Thymus (tissue), 11 donors: Measurements from ENCODE around the gene RXRA. TPM values are rescaled to one million over a fixed set of nuclear protein-coding genes. Genes with fewer than 3 reads are reported as not detected.

Experiments used
- DNase-seq, 9 donors: peaks; one replicate each; pipeline ENCODE4 v3.0.0-alpha.2; 2013; ENCODE audit warnings: low spot score in 9 of 9, low read depth in 6 of 9, missing footprints in 1 of 9
- H3K27ac ChIP-seq, 2 donors: one replicate each; pipeline ENCODE4 v1.5.1; 2013; ENCODE audit warnings: control low read depth in 1 of 2, low read depth in 1 of 2, low read length in 1 of 2, mild to moderate bottlenecking in 1 of 2, moderate library complexity in 1 of 2
- H3K27me3 ChIP-seq, 2 donors: one replicate each; pipeline ENCODE4 v1.5.1; 2013; ENCODE audit warnings: low read length in 1 of 2; ENCODE audit not compliant: control insufficient read depth in 2 of 2, insufficient read depth in 1 of 2
- H3K36me3 ChIP-seq, 2 donors: one replicate each; pipeline ENCODE4 v1.5.1; 2013; ENCODE audit warnings: low read length in 1 of 2, mild to moderate bottlenecking in 1 of 2, moderate library complexity in 1 of 2; ENCODE audit not compliant: control insufficient read depth in 2 of 2, insufficient read depth in 2 of 2
- H3K4me1 ChIP-seq, 2 donors: one replicate each; pipeline ENCODE4 v1.5.1; 2013; ENCODE audit warnings: low read length in 2 of 2; ENCODE audit not compliant: control insufficient read depth in 2 of 2, insufficient read depth in 2 of 2
- H3K4me3 ChIP-seq, 2 donors: one replicate each; pipeline ENCODE4 v1.5.1; 2013; ENCODE audit warnings: low read length in 2 of 2, control low read depth in 1 of 2, mild to moderate bottlenecking in 1 of 2
- H3K9me3 ChIP-seq, 2 donors: one replicate each; pipeline ENCODE4 v1.5.1; 2013; ENCODE audit warnings: low read length in 1 of 2, mild to moderate bottlenecking in 1 of 2; ENCODE audit not compliant: control insufficient read depth in 2 of 2, insufficient read depth in 1 of 2
- WGBS: extraction: QIAGEN DNeasy Blood & Tissue Kit; methylation state at CpG from one replicate; pipeline ENCODE4 v1.1.7; 2013; 5-methylcytosine and 5-hydroxymethylcytosine counted together
- polyA plus RNA-seq: library from polyadenylated mRNA; stranded (reverse); fragments of 200-250 nt; gene quantifications from one replicate; pipeline ENCODE4 v1.2.3, GENCODE V29; 2013
- total RNA-seq: library from RNA; stranded (reverse); fragments of 120-200 nt; gene quantifications from one replicate; pipeline ENCODE4 v1.2.4, GENCODE V29; 2013
- donor health status: healthy.

Gene RXRA
- total and polyA plus RNA-seq, 2 donors: 7.0 to 20.4 TPM

- 95% methylated on average over 22 of the region's 22 CpGs for WGBS
- no peaks in the 10 kb centered on the region for H3K36me3 ChIP-seq
- H3K27me3 ChIP-seq: peaks cover 10 to 37% of the 10 kb centered on the region in 2 donors
- H3K4me1 ChIP-seq: peaks cover 0 to 11% of the 10 kb centered on the region in 2 donors
- no peak for DNase-seq
- no peaks in the 10 kb centered on the region for H3K9me3 ChIP-seq
- H3K4me3 ChIP-seq: no peak overlapping the region
- H3K27ac ChIP-seq: no peak overlapping the region
Measured at GRCh38 chr9:134320126-134320867, 6.0 kb upstream of the RXRA start.

DNA sequence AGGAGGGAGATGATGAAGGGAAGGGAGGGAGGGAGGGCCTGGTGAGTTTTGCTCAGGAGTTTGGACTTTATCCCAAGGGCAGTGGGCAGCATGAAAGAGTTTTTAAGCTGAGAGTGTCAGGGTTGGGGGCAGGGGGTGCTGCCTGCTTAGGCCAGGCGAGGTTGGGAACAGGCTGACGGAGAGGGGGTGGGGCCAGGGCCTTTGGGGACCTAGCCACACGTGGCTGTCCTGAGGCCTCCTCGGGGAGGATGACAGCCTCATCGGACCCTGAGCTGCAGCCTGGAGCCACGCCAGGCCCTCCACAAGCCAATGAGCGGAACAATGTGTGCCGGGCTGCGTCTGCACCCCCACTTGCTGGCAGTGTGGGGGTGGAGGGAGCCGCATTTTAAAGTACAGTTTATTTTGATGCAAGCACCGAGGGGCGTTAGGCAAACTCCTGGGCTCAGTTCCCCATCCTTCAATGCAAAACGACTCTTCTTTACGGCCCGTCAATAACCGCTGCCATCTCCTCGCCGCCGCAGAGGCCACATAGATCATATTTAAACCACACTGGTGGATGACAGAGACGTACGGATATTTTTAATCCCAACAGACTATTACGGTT is 5.3 kb upstream of the RXRA start:
- H3K27ac ChIP-seq: no peak overlapping the region
- no peak overlapping the region for H3K4me3 ChIP-seq
- H3K9me3 ChIP-seq: no peaks in the 10 kb centered on the region
- no peak for DNase-seq
- H3K4me1 ChIP-seq: peaks cover 0 to 13% of the 10 kb centered on the region in 2 donors
- 92% methylated on average over 22 of the region's 22 CpGs for WGBS
- peaks cover 17 to 41% of the 10 kb centered on the region in 2 donors for H3K27me3 ChIP-seq
- H3K36me3 ChIP-seq: no peaks in the 10 kb centered on the region

GRCh38 chr9:134321531-134321930 is 4.7 kb upstream of the RXRA start:
- DNase-seq: no peak
- no peak overlapping the region for H3K27ac ChIP-seq
- peaks cover 18 to 41% of the 10 kb centered on the region in 2 donors for H3K27me3 ChIP-seq
- H3K4me3 ChIP-seq: no peak overlapping the region
- 92% methylated on average over 10 of the region's 10 CpGs for WGBS
- H3K9me3 ChIP-seq: no peaks in the 10 kb centered on the region
- peaks cover 0 to 10% of the 10 kb centered on the region in 2 donors for H3K4me1 ChIP-seq
- H3K36me3 ChIP-seq: no peaks in the 10 kb centered on the region

- no peak overlapping the region for H3K27ac ChIP-seq
- H3K27me3 ChIP-seq: peaks cover 22 to 44% of the 10 kb centered on the region in 2 donors
- H3K4me3 ChIP-seq: no peak overlapping the region
- WGBS: 94% methylated on average over 19 of the region's 19 CpGs
- H3K36me3 ChIP-seq: no peaks in the 10 kb centered on the region
- H3K9me3 ChIP-seq: no peaks in the 10 kb centered on the region
- peaks cover 3 to 12% of the 10 kb centered on the region in 2 donors for H3K4me1 ChIP-seq
- no peak for DNase-seq
Measured at GRCh38 chr9:134321946-134322741, 4.1 kb upstream of the RXRA start.

GRCh38 chr9:134322781-134323241 is 3.4 kb upstream of the RXRA start:
- no peak overlapping the region for H3K27ac ChIP-seq
- H3K4me1 ChIP-seq: peaks cover 6 to 16% of the 10 kb centered on the region in 2 donors
- no peaks in the 10 kb centered on the region for H3K9me3 ChIP-seq
- H3K27me3 ChIP-seq: peaks cover 29 to 49% of the 10 kb centered on the region in 2 donors
- no peak overlapping the region for H3K4me3 ChIP-seq
- H3K36me3 ChIP-seq: no peaks in the 10 kb centered on the region
- DNase-seq: no peak
- 94% methylated on average over 7 of the region's 7 CpGs for WGBS

- Histone ChIP-seq H3K4me1 (peaks cover 6 to 18% of the 10 kb centered on the region in 2 donors), H3K27me3 (peaks cover 37 to 60% of the 10 kb centered on the region in 2 donors), H3K9me3 (no peaks in the 10 kb centered on the region), H3K36me3 (no peaks in the 10 kb centered on the region), H3K27ac (no peak overlapping the region), H3K4me3 (no peak overlapping the region)
- DNase-seq: no peak
- WGBS: 96% methylated on average over 20 of the region's 20 CpGs
Measured at GRCh38 chr9:134323741-134324358, 2.4 kb upstream of the RXRA start.

GRCh38 chr9:134324359-134325095 is 1.7 kb upstream of the RXRA start:
- peaks cover 6 to 19% of the 10 kb centered on the region in 2 donors for H3K4me1 ChIP-seq
- H3K36me3 ChIP-seq: no peaks in the 10 kb centered on the region
- no peak overlapping the region for H3K4me3 ChIP-seq
- no peaks in the 10 kb centered on the region for H3K9me3 ChIP-seq
- DNase-seq: no peak
- H3K27ac ChIP-seq: no peak overlapping the region
- peaks cover 37 to 67% of the 10 kb centered on the region in 2 donors for H3K27me3 ChIP-seq
- WGBS: 68% methylated on average over 17 of the region's 17 CpGs

DNA sequence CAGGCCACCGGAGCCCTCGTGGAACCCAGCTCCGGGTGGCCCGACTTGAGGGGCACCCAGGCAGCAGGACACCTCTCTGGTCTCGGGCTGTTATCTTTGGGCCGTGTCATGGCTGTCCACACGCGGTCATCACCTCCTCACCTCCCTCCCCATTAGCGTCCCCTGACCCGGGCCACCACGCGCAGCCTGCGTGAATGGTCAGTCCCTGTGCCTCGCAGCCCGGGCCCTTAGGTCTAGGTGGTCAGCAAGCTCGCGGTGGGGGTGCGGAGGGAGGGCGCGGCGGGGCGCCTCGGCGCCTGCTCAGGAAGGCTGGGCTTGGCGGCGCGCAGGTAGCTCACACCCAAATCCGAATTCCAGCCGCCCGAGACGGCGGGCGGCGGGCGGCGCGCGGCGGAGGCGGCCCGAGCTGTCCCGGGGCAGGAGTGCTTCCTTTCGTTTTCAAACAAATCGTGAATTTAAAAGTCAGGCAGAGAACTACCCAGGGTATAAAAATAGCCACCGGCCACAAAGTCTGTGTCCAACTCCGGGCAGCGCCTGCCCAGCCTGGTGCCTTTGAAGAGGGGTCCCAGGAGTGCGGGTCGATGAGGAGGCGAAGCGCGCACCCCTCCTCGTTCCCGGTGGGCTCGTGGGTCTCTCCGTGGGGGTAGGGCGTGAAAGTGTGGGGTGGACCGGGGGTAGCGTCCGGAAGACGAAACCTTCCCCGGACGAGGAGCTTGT is 1.0 kb upstream of the RXRA start:
- Histone ChIP-seq H3K36me3 (no peaks in the 10 kb centered on the region), H3K9me3 (no peaks in the 10 kb centered on the region), H3K27me3 (peaks cover 37 to 69% of the 10 kb centered on the region in 2 donors), H3K27ac (peak overlapping the region; percentile 46 to 83), H3K4me3 (peak overlapping the region; percentile 41 to 78), H3K4me1 (peaks cover 6 to 26% of the 10 kb centered on the region in 2 donors)
- WGBS: 7% methylated on average over 63 of the region's 63 CpGs
- peak in 1 of 9 donors; percentile 29 for DNase-seq
